SK-N-MC (cell line): ENCODE results near the gene GNAI3.

Source experiments
- EZH2 ChIP-seq: fragments of 200-600 bp; sonication (generic); IDR thresholded peaks from one replicate; pipeline ENCODE4 v1.6.1; 2017; ENCODE audit warnings: antibody characterized with exemption
- FOXP2 ChIP-seq: optimal IDR thresholded peaks from 2 replicates; pipeline ENCODE3; 2011; ENCODE audit warnings: mild to moderate bottlenecking, moderate library complexity; ENCODE audit not compliant: insufficient read depth; ENCODE audit errors: extremely low read length, control extremely low read depth
- POLR2AphosphoS5 ChIP-seq: IDR thresholded peaks from 2 replicates; pipeline ENCODE4 v1.6.1; 2012; ENCODE audit warnings: mild to moderate bottlenecking, low read depth, low read length, borderline replicate concordance

DNA sequence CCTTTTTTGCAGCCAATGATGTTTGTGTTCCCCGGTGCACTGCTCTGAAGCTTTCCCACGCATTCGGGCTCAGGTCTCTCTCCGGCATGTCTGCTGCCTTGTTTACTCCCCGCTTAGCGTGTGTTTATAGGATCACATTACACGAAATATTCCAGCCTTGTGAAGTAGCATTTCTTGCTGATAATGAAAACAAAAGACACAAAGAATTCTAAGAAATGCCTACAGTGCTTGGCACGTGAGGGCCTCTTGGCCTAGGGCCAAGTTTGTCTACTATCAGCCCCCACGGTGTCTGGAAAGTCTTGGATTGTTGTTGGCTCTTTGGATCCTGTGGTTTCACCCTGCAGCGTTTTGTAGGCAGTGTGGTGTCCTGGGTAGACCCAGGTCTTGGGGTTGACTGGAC lies 96.3 kb downstream of the GNAI3 start:
- TF ChIP-seq POLR2AphosphoS5 (no peak), FOXP2 (no peak), EZH2 (no peak)
